ENCODE results near the gene KDM2A.

GRCh38 chr11:67240576-67241389 lies 121.7 kb downstream of the KDM2A start:
- TF ChIP-seq CTCF (IDR thresholded peaks at IDR 0.05) = no peak
- no peak for TF ChIP-seq POLR2A (IDR thresholded peaks at IDR 0.05)

All from lower leg skin (tissue), 3 donors.